Activated CD4-positive, CD25-positive, alpha-beta regulatory T cell treated with anti-CD3 and anti-CD28 coated beads, Interleukin-2, amount 50 U/mL, for 24 hours (primary cell): Measurements from ENCODE around the gene DNAJC7.

Experiments used
- ATAC-seq, 2 donors: fragments of 150-1000 bp; cut with Tn5 transposase; one replicate each; pipeline ENCODE4 v1.10.0; 2021; ENCODE audit warnings: mild to moderate bottlenecking in 1 of 2, moderate library complexity in 1 of 2

Gene DNAJC7

DNA sequence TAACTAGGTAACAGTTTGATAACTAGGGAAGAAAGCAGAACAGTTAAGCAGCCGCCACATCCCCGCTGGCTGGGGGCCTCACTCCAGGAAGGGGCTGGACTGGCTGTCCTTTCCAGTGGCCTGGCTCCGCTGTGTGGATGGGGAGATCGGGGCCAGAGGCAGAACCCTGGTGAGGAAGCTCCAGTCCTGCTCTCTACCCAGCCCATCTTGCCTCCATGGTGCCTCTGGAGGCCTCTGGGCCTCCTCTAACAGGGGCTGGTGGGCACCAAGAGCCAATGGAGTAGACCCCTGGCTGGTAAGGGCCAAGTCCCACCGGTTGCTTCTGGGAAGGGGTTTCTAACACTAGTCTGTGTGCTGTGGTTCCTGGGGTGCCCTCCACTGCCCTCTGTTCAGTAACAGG lies 42.6 kb downstream of the DNAJC7 start:
- ATAC-seq, result no peak

GRCh38 chr17:41974031-41974430 lies 43.2 kb downstream of the DNAJC7 start:
- no peak for ATAC-seq

- ATAC-seq, result no peak
Observed at GRCh38 chr17:41973408-41973811, 43.8 kb downstream of the DNAJC7 start.

- peak in 1 of 2 donors; percentile 31 for ATAC-seq
Observed at GRCh38 chr17:41972571-41973407, 44.5 kb downstream of the DNAJC7 start.

DNA sequence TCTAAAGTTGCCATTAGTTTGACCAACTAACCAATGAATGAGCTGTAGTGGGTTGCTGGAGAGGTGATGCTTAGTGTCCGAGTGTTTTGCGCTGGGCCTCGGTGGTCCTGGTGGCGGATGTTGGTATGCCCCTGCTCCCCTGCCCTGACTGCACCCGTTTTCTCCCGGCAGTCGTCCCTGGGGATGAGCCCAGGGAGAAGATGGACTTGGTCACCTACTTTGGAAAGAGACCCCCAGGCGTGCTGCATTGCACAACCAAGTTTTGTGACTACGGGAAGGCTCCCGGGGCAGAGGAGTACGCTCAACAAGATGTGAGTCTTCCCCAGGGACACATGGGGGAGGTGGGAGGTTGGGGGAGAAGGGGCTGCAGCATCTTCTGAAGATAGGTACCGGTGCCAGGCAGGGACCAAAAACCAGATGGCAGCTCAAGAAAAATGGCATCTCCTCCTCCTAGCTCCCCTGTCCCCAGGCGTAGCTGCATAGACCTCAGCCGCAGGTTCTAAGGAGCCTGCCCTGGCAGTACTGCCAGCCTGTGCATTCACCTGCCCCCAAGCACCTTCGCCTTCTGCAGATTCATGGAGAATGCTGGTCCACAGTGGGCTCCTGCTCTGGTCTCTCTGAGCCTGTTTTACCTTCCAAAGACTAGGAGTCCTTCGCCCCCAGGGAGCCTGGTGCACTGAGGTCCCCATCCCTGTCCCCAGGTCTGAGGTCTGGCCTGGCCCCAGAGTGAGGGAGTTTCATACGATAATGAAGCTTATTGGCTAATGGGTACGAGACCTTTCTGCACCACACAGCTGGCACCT lies 45.3 kb downstream of the DNAJC7 start:
- ATAC-seq, result no peak

GRCh38 chr17:41970901-41971331 lies 46.3 kb downstream of the DNAJC7 start:
- no peak for ATAC-seq

DNA sequence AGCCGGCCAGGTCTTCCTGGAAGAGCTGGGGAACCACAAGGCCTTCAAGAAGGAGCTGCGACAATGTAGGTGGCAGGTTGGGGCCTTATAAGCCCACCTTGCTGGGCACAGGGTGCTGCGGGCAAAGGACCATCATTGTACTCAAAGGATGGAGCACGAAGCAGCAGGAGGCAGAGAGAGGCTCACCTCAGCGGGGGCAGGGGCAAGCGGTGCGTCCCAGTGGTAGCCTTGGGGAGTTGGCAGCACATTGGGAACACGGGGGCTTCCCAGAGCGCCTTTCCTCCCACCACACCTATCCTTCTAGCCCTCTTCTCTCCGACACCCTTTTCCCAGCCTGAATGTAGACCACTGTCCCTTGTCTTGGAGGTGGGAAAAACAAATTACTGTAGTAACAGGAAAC lies 48.6 kb downstream of the DNAJC7 start:
- no peak for ATAC-seq

- no peak for ATAC-seq
Observed at GRCh38 chr17:41967921-41968578, 49.2 kb downstream of the DNAJC7 start.

GRCh38 chr17:41967141-41967920 lies 49.9 kb downstream of the DNAJC7 start:
- peak; percentile 4 to 14 for ATAC-seq

DNA sequence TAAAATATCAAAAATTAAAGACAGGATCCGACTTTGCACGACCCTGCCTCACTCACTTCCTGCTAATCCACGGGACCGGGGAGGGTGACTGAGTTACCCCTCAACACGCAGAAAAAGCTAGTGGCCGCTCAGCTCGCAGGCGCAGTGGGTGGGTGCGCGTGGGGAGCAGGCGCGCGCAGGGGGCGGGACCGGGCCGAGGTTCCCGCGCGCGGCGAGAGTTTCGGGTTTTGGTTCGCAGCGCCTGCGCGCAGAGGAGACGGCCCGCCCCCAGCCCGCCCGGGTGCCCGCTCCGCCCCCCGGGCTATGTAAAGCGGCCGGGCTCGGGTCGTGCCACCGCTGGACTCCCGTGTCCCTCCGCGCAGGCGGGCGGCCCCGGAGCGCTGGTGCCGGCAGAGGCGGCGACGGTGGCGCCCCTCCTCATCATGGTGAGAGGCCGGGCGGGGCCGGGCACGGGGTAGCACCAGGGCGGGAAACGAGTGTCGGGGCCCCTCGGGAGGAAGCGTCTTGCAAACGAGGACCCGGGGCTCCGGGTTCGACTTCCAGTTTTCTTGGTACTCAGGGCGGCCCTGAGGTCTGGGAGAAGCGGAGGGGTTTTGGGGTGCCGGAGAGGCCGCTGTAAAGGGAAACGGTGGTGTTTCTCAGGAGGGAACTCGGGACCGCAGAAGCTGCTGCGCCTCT lies 50.6 kb downstream of the DNAJC7 start, which contains the start of gene CNP:
CNP (plus strand) TSS at position 333 of the 678 bp plus-strand sequence; CDS start at position 423, 90 bp downstream.
- ATAC-seq, result peak; percentile 75 to 80

DNA sequence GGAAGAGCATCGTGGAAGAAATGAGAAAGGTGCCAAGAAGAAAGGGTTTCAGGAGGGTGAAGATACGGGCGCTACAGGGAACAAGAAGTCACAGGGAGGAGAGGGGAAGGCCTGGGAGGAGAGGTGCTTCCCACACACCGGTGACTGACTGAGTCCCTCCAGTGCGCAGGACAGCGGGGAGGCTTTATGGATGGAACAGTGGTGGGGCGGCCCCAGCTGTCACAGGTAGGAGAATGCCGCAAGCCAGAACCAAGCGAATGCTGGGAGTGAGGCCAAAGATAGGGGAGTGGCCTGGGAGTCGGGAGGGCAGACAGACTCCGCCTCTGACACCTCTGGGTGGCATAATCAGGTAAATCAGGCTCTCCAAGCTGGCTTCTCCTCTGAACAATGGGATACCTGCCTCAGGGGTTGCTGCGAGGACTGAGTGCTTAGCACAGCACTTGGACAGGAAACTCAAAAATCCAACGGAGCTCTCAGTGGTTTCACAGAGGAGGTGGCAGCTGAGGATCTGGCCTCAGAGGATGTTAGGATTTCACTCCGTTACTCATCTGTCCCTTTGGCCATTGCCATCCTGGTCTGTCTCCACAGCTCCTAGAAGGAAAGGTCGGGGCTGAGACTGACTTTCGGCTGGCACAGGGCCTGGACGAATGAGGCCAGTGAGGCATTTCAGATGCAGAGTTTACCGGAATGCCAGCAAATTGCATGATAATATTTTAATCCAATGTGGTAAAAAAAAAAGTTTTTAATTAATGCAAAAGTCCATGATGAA lies 51.4 kb downstream of the DNAJC7 start:
- ATAC-seq, result peak; percentile 61 to 69

DNA sequence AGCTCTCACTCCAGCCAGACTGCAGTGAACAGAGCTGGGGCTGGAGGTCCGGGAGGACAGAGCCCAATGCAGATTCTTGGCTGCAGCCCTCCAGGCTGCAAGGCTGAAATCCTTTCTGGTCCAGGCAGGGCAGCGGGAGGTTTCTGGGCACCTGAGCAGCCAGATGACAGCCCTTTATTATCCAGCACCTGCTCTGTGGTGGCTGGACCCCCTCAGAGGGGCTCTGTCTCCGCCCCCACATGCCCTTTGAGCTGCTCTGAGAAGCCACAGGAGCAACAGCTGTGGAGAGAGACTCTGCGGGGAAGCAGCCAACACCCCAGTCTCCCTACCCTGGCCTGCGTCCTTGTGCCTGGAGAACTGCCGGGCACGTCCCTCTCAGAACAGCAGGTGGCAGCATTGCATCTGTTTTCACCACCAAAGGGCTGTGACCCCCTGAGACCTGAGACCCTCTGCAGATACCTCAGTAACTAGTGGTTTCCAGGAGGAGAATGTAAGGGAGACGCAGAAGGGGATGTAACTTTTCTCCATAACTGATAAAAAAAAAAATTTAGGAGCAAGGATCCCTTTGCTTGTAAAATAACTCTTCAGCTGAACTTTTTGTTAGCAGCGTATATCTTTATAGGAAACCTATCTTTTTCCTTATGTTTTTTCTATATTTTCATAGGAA lies 54.3 kb downstream of the DNAJC7 start:
- peak in 1 of 2 donors; percentile 17 for ATAC-seq

DNA sequence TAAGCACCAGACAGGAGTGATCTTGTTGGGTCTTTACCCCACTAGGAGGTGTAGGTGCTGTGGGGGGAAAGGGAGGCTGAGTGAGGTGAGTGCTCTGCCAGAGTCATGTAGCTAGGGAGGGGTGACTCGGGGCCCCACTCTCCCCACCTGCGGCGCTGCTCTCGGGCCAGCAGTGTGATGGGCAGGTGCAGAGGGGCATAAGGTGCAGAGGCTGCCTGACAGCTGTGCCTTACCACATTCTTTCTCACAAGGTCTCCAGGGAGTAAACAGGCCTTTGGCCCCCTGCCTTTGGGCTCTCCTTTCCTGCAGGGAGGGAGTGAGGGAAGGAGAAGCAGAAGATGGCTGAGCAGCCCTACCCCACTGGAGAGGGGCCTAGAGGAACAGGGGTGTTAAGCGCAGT lies 55.1 kb downstream of the DNAJC7 start:
- no peak for ATAC-seq

GRCh38 chr17:41959336-41960095 lies 57.7 kb downstream of the DNAJC7 start:
- ATAC-seq, result no peak

DNA sequence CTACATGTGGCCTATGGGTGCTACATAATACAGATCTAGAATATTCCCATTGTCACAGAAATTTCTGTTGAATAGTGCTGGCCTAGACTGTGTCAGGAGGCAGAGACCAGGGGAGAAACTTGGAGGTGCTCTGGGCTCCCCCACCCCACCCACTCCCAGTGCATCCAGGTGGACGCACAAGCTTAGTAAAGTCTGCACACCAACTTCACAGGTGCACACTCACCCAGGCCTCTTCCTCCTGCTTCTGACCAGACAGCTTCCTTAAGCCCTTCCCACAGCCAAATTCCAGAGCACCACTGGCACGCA lies 58.3 kb downstream of the DNAJC7 start:
- no peak for ATAC-seq

GRCh38 chr17:41957869-41958439 lies 59.3 kb downstream of the DNAJC7 start:
- ATAC-seq, result no peak

GRCh38 chr17:41957031-41957868 lies 60.0 kb downstream of the DNAJC7 start:
- no peak for ATAC-seq

DNA sequence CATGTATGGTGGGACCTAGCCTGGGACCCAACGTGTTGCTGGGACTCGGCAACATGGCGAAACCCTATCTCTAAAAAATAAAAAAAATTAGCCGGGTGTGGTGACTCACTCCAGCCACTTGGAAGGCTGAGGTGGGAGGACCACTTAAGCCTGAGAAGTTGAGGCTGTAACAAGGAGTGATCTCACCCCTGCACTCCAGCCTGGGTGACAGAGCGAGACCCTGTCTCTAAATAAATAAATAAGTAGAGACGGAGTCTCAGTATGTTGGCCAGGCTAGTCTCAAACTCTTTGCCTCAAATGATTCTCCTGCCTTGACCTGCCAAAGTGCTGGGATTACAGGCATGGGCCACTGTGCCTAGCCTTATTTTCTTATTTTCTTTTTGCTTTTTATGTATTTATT lies 60.7 kb downstream of the DNAJC7 start:
- ATAC-seq, result no peak
